Measurements from ENCODE around the gene SERPINI1.

Gene SERPINI1

GRCh38 chr3:167864552-167864874 is 129.0 kb downstream of the SERPINI1 start:
- no peak overlapping the region for H3K4me3 ChIP-seq (ENCODE audit: low read length)
- TF ChIP-seq, protein P1, sequence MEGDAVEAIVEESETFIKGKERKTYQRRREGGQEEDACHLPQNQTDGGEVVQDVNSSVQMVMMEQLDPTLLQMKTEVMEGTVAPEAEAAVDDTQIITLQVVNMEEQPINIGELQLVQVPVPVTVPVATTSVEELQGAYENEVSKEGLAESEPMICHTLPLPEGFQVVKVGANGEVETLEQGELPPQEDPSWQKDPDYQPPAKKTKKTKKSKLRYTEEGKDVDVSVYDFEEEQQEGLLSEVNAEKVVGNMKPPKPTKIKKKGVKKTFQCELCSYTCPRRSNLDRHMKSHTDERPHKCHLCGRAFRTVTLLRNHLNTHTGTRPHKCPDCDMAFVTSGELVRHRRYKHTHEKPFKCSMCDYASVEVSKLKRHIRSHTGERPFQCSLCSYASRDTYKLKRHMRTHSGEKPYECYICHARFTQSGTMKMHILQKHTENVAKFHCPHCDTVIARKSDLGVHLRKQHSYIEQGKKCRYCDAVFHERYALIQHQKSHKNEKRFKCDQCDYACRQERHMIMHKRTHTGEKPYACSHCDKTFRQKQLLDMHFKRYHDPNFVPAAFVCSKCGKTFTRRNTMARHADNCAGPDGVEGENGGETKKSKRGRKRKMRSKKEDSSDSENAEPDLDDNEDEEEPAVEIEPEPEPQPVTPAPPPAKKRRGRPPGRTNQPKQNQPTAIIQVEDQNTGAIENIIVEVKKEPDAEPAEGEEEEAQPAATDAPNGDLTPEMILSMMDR (conservative IDR thresholded peaks at IDR 0.05; ENCODE audit: low read depth, low read length): no peak
- DNase-seq (ENCODE audit: low read depth): peak; percentile 48

DNA sequence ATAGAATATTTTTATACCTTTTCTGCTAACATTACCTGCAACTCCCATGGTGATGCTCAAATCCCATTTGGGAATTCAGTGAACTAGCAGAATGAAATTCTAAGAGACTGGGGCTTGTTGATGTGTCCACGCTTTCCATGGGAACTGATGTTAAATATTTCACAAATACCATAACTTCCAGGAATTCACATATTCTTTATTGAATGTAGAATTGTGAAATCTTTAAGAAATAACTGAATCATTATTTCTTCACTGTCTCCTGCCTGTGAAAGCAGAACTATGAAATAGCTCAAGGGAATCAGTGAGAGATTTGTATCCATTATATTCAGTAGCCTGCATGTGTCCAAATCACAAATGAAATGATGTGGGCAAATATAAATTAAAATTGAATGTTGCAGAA is 130.8 kb downstream of the SERPINI1 start:
- DNase-seq (ENCODE audit: low read depth): no peak
- TF ChIP-seq, protein P1 (conservative IDR thresholded peaks at IDR 0.05; ENCODE audit: low read depth, low read length): no peak
- H3K4me3 ChIP-seq (ENCODE audit: low read length): no peak overlapping the region

GRCh38 chr3:167867981-167868380 is 132.5 kb downstream of the SERPINI1 start:
- TF ChIP-seq, protein P1 (conservative IDR thresholded peaks at IDR 0.05; ENCODE audit: low read depth, low read length): no peak
- DNase-seq (ENCODE audit: low read depth): no peak
- H3K4me3 ChIP-seq (ENCODE audit: low read length): no peak overlapping the region

GRCh38 chr3:167870181-167870580 is 134.7 kb downstream of the SERPINI1 start:
- no peak for DNase-seq (ENCODE audit: low read depth)

DNA sequence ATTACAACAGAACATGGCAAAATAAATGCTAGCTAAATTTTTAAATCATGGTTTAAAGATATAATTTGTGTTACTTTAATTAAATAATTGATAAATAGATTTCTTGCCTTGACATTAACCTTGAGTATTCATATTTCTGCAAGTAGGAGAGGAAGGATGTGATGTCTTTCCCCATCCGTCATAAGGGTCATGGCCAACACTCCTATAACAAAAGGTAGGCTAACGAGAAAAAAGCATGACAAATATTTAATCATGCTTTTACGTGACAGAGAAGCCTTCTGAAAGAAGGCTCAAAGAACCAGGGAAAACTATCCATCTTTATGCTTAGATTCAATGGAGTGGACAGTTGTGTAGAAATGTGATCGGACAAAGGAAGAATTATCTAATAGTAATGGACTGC is 135.2 kb downstream of the SERPINI1 start:
- TF ChIP-seq, protein P1 (conservative IDR thresholded peaks at IDR 0.05; ENCODE audit: low read depth, low read length): no peak
- H3K4me3 ChIP-seq (ENCODE audit: low read length): no peak overlapping the region
- DNase-seq (ENCODE audit: low read depth): no peak

More at GRCh38 chr3:167870181-167870580, 134.7 kb downstream of the SERPINI1 start:
- H3K4me3 ChIP-seq (ENCODE audit: low read length): no peak overlapping the region
- TF ChIP-seq, protein P1 (conservative IDR thresholded peaks at IDR 0.05; ENCODE audit: low read depth, low read length): no peak

DNA sequence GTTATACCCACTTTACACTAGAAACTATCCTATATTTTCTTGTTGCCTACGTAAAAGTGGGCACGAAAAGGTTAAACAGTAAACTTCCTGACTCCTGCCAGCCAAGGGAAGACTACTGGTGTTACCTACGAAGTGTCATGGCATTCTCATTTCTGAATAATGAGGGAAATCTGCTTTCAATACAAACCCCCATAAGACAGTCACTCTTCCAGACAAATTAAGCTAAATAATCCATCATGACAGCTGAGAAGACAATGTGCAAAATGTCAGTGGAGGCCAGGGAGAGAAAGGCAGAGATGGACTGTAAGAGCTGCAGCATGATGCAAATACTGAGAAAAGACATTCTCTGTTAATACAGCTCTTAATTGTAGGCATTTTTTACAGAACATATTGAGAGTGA is 136.5 kb downstream of the SERPINI1 start:
- H3K4me3 ChIP-seq (ENCODE audit: low read length): no peak overlapping the region
- TF ChIP-seq, protein P1 (conservative IDR thresholded peaks at IDR 0.05; ENCODE audit: low read depth, low read length): no peak
- no peak for DNase-seq (ENCODE audit: low read depth)

DNA sequence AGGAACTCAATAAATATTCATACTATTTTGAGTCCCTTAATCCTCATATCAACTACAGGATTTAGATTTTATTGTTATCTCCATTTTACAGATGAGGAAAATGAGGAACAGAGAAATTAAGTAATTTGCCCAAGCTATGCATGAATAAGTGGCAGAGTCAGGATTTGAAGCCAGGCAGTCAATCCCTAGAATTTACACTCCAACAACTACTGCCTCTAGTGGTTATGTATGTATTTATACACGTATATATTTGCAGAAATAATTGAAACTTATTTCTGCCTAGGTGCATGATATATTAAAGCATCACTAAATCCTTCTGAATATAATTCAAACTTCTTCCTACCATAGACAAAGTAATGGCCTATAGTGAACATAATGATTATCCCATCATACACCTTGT is 137.4 kb downstream of the SERPINI1 start:
- no peak overlapping the region for H3K4me3 ChIP-seq (ENCODE audit: low read length)
- TF ChIP-seq, protein P1 (conservative IDR thresholded peaks at IDR 0.05; ENCODE audit: low read depth, low read length): peak; percentile 37
- no peak for DNase-seq (ENCODE audit: low read depth)
